ENCODE results near the gene CADM4.
"Not testable (repeated sequence)": the region's sequence is repeated elsewhere in the genome, so short reads cannot be mapped to it uniquely, and the experiment has no call there.

The CADM4 gene

GRCh38 chr19:43639519-43640423 lies at the start of gene CADM4:
CADM4 (minus strand) TSS chr19:43639850; CDS start chr19:43639790, 60 bp downstream.
- peak; percentile 74 for DNase-seq (ENCODE audit: low spot score)

- DNase-seq (ENCODE audit: low spot score): no peak
Measured at GRCh38 chr19:43688059-43688701, 48.5 kb upstream of the CADM4 start.

- no peak for DNase-seq (ENCODE audit: low spot score)
Measured at GRCh38 chr19:43687660-43687997, 48.0 kb upstream of the CADM4 start.

GRCh38 chr19:43684326-43684725 lies 44.7 kb upstream of the CADM4 start:
- no peak for DNase-seq (ENCODE audit: low spot score)

- DNase-seq (ENCODE audit: low spot score): no peak
Measured at GRCh38 chr19:43683905-43684304, 44.3 kb upstream of the CADM4 start.

GRCh38 chr19:43682824-43683661 lies 43.4 kb upstream of the CADM4 start:
- DNase-seq (ENCODE audit: low spot score): no peak

GRCh38 chr19:43682269-43682668 lies 42.6 kb upstream of the CADM4 start:
- DNase-seq (ENCODE audit: low spot score): not testable (repeated sequence)

- DNase-seq (ENCODE audit: low spot score): no peak
Measured at GRCh38 chr19:43681821-43682220, 42.2 kb upstream of the CADM4 start.

- DNase-seq (ENCODE audit: low spot score): no peak
Measured at GRCh38 chr19:43678512-43679261, 39.0 kb upstream of the CADM4 start.

- no peak for DNase-seq (ENCODE audit: low spot score)
Measured at GRCh38 chr19:43675906-43676305, 36.3 kb upstream of the CADM4 start.

- peak; percentile 27 for DNase-seq (ENCODE audit: low spot score)
Measured at GRCh38 chr19:43675269-43675879, 35.7 kb upstream of the CADM4 start.

- DNase-seq (ENCODE audit: low spot score): peak; percentile 47
Measured at GRCh38 chr19:43674596-43674995, 34.9 kb upstream of the CADM4 start.

- DNase-seq (ENCODE audit: low spot score): no peak
Measured at GRCh38 chr19:43674183-43674582, 34.5 kb upstream of the CADM4 start.

GRCh38 chr19:43673637-43674036 lies 34.0 kb upstream of the CADM4 start:
- no peak for DNase-seq (ENCODE audit: low spot score)

GRCh38 chr19:43672061-43672679 lies 32.5 kb upstream of the CADM4 start:
- DNase-seq (ENCODE audit: low spot score): no peak

- DNase-seq (ENCODE audit: low spot score): peak; percentile 99
Measured at GRCh38 chr19:43668406-43669109, 28.9 kb upstream of the CADM4 start.

- no peak for DNase-seq (ENCODE audit: low spot score)
Measured at GRCh38 chr19:43667876-43668405, 28.3 kb upstream of the CADM4 start.

- no peak for DNase-seq (ENCODE audit: low spot score)
Measured at GRCh38 chr19:43667126-43667875, 27.7 kb upstream of the CADM4 start.

GRCh38 chr19:43664018-43664417 lies 24.4 kb upstream of the CADM4 start:
- no peak for DNase-seq (ENCODE audit: low spot score)
